Measurements from ENCODE around the gene DMD. TPM values are rescaled to one million over a fixed set of nuclear protein-coding genes. Genes with fewer than 3 reads are reported as not detected.
"Not testable (repeated sequence)": the region's sequence is repeated elsewhere in the genome, so short reads cannot be mapped to it uniquely, and the experiment has no call there.

Gene DMD
- total RNA-seq, 1 donor from 2014 or later, result 131 TPM

- no peak for ATAC-seq
- intact Hi-C loops (cut with micrococcal nuclease), result no loop called here
- DNase-seq, result no peak
These were observed 1222.4 kb downstream of the DMD start for GRCh38 chrX:31988975-31989374.

- no peak for ATAC-seq
- no peak for DNase-seq
- intact Hi-C loops (cut with micrococcal nuclease), result no loop called here
These were observed 1229.7 kb downstream of the DMD start for GRCh38 chrX:31981546-31982062.

- no peak for DNase-seq
- ATAC-seq, result no peak
- intact Hi-C loops (cut with micrococcal nuclease), result no loop called here
These were observed 1241.6 kb downstream of the DMD start for GRCh38 chrX:31969714-31970113.

DNA sequence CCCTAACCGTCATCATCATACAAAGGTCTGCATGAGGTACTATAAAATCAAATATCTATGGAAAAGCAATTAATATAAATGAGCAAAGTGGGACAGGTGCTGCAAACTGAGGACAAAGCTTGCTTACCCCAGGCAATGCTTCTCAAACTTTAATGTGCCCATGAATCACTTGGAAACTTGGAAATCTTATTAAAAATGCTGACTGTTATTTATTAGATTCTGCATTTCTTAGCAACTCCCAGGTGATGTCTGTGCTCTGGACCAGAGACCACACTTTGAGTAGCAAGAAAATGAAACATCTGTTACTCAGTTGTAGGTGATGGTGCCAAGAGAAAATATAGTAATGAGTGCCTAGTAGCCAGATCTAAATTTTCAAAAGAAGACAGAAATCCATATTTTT, 1249.1 kb downstream of the DMD start:
- intact Hi-C loops (cut with micrococcal nuclease), result no loop called here
- no peak for ATAC-seq

DNA sequence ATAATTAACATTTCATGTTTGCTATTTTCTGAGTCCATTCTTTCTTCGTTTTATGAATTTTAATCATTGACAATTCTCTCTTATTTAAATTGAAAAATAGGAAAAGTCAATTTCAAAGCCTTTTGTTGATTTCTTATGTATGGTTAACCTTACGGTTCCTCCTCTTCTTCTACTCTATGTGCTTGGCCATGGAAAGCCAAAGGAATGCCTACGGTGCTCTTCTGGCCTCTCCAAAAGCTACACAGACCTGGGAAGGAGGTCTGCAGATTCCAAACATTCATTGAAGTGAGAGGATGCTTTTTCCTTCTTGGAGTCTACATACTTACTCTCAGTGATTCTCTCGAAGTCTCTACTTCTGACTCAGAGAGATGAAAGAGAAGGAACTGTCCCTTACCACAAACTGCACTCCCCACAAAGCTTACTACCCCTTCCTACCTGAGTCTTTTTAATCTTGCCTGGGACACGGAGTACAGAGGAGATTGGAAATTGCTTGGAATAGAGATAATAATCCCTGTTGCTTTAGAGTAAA, 1276.4 kb downstream of the DMD start:
- intact Hi-C loops (cut with micrococcal nuclease), result no loop called here
- ATAC-seq, result no peak
- no peak for DNase-seq

More for the DNA sequence above, 1249.1 kb downstream of the DMD start:
- no peak for DNase-seq

- intact Hi-C loops (cut with micrococcal nuclease), result no loop called here
- no peak for ATAC-seq
- DNase-seq, result no peak
These were observed 1277.3 kb downstream of the DMD start for GRCh38 chrX:31934015-31934414.

- ATAC-seq, result no peak
These were observed 1278.6 kb downstream of the DMD start for GRCh38 chrX:31932769-31933168.

GRCh38 chrX:31932320-31932719, 1279.0 kb downstream of the DMD start:
- DNase-seq; ATAC-seq; intact Hi-C loops (cut with micrococcal nuclease): not testable (repeated sequence)

More at GRCh38 chrX:31932769-31933168, 1278.6 kb downstream of the DMD start:
- intact Hi-C loops (cut with micrococcal nuclease), result no loop called here
- DNase-seq, result no peak

DNA sequence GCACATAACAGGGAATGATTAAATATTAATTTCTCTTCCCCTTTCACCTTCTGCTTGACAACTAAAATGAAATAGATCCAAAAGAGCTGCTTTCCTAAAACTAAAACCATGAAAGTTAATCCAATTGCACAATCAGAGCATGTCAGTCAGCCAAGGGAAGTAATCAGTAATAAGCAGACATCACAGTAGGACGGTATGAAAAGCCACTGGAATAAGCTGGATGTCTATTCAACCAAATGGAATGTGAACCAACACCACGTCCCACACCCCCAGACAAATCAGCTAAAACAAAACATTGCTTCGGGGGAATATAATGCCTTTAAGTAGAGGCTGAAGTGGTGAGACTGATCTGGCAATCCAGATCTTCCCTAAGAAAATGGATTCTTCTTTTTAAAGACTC, 1280.1 kb downstream of the DMD start:
- no peak for DNase-seq
- intact Hi-C loops (cut with micrococcal nuclease), result no loop called here
- no peak for ATAC-seq

GRCh38 chrX:31929366-31929765, 1282.0 kb downstream of the DMD start:
- DNase-seq (no peak), ATAC-seq (no peak)
- intact Hi-C loops (cut with micrococcal nuclease), result no loop called here

DNA sequence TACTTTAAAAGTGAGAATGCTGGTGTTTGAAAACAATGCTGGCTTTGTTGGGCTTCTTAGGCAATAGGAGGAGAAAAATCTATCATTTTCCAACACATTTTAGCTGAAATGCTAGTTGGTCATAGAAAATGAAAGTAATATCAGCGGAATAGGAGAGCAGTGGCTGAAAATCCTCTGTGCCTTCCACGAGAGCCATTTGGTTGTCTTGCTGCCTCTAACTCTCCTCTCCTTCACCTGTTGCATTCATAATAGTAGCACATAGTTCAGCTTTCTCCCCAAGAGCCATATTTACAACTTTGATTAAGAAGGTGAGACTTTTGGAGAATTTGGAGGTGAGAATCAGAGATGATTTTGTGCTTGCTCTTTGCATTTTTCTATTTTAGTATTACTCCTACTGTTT, 1290.1 kb downstream of the DMD start:
- DNase-seq (no peak), ATAC-seq (no peak)
- intact Hi-C loops (cut with micrococcal nuclease), result no loop called here

- intact Hi-C loops (cut with micrococcal nuclease), result no loop called here
- ATAC-seq, result peak; percentile 79
- DNase-seq, result no peak
These were observed 1301.3 kb downstream of the DMD start for GRCh38 chrX:31909850-31910572.

GRCh38 chrX:31894152-31894551, 1317.2 kb downstream of the DMD start:
- intact Hi-C loops (cut with micrococcal nuclease), result no loop called here
- DNase-seq (no peak), ATAC-seq (no peak)

DNA sequence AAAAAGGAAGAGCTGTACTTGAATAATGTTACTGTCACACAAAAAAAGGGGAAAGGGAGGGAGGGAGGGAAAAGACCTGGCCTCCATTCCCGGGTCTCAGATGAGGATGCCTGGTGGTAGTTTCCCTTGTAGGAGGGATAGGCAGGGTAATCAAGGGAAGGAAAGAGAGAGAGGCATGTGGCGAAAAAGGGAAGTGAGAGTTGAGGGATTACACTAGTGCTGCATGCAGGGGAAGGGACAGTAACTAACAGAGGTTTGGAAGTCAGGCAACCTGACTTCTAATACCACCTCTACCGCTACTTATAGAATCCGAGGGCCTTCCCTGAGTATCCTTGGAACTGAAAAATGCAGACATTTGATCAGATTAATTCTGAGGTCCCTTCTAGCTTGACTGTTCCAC, 1317.8 kb downstream of the DMD start:
- intact Hi-C loops (cut with micrococcal nuclease), result no loop called here
- ATAC-seq, result no peak
- no peak for DNase-seq

DNA sequence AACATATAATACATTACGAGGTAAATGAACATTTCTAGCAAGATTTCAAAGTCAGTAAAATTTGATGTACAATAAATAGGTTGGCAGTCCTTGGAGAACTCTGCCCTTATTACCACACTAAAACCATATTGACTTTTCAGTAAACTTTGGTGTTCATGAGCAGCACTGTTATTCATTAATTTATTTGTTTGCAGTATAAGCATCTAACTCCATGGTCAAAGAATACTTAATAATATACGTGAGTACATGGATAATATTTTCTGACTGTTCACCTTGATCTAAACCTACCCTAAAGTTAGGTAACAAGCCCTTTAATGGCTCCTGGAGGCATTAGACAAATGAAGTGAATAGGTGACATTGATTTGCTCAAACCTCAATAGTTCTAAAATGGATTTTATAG, 1322.3 kb downstream of the DMD start:
- DNase-seq, result no peak
- no peak for ATAC-seq
- intact Hi-C loops (cut with micrococcal nuclease), result no loop called here

- intact Hi-C loops (cut with micrococcal nuclease), result no loop called here
- ATAC-seq (no peak), DNase-seq (no peak)
These were observed 1326.8 kb downstream of the DMD start for GRCh38 chrX:31884535-31884934.

- ATAC-seq (peak; percentile 56), DNase-seq (no peak)
- intact Hi-C loops (cut with micrococcal nuclease), result no loop called here
These were observed 1339.3 kb downstream of the DMD start for GRCh38 chrX:31872007-31872406.

GRCh38 chrX:31870267-31870666, 1341.1 kb downstream of the DMD start:
- ATAC-seq, result no peak
- intact Hi-C loops (cut with micrococcal nuclease), result no loop called here
- DNase-seq, result no peak

DNA sequence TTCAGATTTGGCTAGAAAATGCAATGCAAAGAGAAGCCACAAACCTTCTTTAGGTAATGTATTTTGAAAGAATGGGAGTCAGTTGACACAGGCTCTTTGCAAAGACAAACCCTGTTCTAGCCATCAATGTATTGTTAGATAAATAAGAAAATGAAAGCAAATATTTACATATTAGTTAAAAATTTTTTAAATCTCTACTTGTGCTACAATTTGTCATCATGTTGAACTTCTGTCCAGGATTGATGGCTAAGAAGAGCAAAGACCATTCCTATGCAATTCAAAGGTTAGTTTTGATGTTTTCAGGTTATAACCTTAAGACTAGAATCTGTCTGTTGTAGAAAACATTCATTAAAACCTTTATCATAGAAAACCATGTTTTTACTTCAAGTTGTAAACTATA, 1350.7 kb downstream of the DMD start:
- DNase-seq (no peak), ATAC-seq (no peak)
- intact Hi-C loops (cut with micrococcal nuclease), result no loop called here

DNA sequence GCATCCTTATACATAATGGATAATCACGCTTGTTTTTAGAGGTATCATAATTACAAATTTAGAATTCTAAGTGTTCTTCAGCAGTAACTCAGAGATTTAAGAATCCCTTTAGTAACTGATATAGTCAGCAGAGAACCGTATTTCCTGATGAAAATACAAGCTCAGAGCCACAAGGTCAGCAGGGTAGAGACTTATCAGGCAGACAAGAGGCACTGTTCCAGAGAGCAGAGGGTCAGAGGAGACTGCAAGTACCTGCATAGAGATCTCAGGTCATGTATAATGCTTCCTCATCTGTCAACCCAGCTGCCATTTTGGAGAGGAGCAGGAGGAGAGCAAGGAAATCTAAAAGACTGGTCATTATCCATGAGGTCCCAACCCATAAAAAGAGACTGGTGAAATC, 1352.4 kb downstream of the DMD start:
- DNase-seq (no peak), ATAC-seq (peak; percentile 29)
- intact Hi-C loops (cut with micrococcal nuclease), result no loop called here

DNA sequence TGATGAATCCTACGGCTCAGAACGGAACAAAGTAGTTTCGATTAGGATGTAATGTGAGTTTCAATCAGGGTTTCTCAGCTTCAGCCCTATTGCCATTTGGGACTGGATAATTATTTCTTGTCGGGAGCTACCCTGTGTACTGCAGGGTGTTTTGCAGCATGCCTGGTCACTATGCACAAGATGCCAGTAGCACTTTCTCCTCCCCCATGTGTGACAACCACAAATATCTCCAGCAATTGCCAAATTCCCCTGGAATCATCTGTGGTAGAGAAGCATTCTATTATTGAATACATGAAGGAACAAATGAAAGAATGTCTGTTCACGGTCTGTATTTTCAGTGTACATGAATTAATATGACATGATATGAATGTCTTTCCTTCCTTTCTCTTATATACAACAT, 1356.6 kb downstream of the DMD start:
- intact Hi-C loops (cut with micrococcal nuclease), result no loop called here
- ATAC-seq (no peak), DNase-seq (no peak)
